Smooth muscle cell of the coronary artery (primary cell): ENCODE results near the gene ICOS. TPM values are rescaled to one million over a fixed set of nuclear protein-coding genes. Genes with fewer than 3 reads are reported as not detected.

Source experiments
- total RNA-seq: library from RNA; depleted of rRNA; stranded (reverse); fragments of >200 nt; gene quantifications from 2 replicates; pipeline ENCODE4 v1.2.3, GENCODE V29; 2014; ENCODE audit warnings: low replicate concordance

Gene ICOS, protein sequence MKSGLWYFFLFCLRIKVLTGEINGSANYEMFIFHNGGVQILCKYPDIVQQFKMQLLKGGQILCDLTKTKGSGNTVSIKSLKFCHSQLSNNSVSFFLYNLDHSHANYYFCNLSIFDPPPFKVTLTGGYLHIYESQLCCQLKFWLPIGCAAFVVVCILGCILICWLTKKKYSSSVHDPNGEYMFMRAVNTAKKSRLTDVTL
- not detected in 2 replicates for total RNA-seq

GRCh38 chr2:203936535-203936934, at the start of gene ICOS:
TSS of gene ICOS (plus strand) at chr2:203936763. CDS start at chr2:203936815, 52 bp downstream.

Other genes with a start within 250 kb of the ICOS start
- gene CD28, start 230.1 kb upstream of the ICOS start, total RNA-seq, result under 0.01 TPM in 1 of 2 replicates, not detected in the other
- gene CTLA4, start 69.0 kb upstream of the ICOS start, total RNA-seq, result not detected in 2 replicates